ENCODE measurements around the gene CWC27.
A peak's percentile ranks its signal among the peaks of the same experiment; 100 is the strongest.

The CWC27 gene

GRCh38 chr5:64768358-64769312, at the start of gene CWC27, which contains the start of gene SREK1IP1:
Gene CWC27 (plus strand): TSS chr5:64768930. CDS start chr5:64769147, 217 bp downstream.
Gene SREK1IP1 (minus strand): TSS chr5:64768691. CDS start chr5:64768517, 174 bp downstream.
- peak; percentile 88 for DNase-seq

GRCh38 chr5:64722588-64722987, 46.1 kb upstream of the CWC27 start:
- no peak for DNase-seq

- DNase-seq = no peak
Measured at GRCh38 chr5:64727150-64727549, 41.6 kb upstream of the CWC27 start.

GRCh38 chr5:64742411-64742810, 26.3 kb upstream of the CWC27 start:
- no peak for DNase-seq

- no peak for DNase-seq
Measured at GRCh38 chr5:64742821-64743220, 25.9 kb upstream of the CWC27 start.

- no peak for DNase-seq
Measured at GRCh38 chr5:64744914-64745313, 23.8 kb upstream of the CWC27 start.

- no peak for DNase-seq
Measured at GRCh38 chr5:64746446-64746845, 22.3 kb upstream of the CWC27 start.

- no peak for DNase-seq
Measured at GRCh38 chr5:64749385-64749784, 19.3 kb upstream of the CWC27 start.

- DNase-seq = no peak
Measured at GRCh38 chr5:64754066-64754465, 14.7 kb upstream of the CWC27 start.

GRCh38 chr5:64758901-64759300, 9.8 kb upstream of the CWC27 start:
- DNase-seq = no peak

- DNase-seq = no peak
Measured at GRCh38 chr5:64759960-64760660, 8.6 kb upstream of the CWC27 start.

GRCh38 chr5:64763948-64764503, 4.7 kb upstream of the CWC27 start:
- DNase-seq = no peak

GRCh38 chr5:64765804-64766504, 2.8 kb upstream of the CWC27 start:
- peak; percentile 9 for DNase-seq

GRCh38 chr5:64766941-64767340, 1.8 kb upstream of the CWC27 start:
- DNase-seq = no peak

- no peak for DNase-seq
Measured at GRCh38 chr5:64767959-64768357, 772 bp upstream of the CWC27 start.

GRCh38 chr5:64769855-64770254, 1.1 kb downstream of the CWC27 start:
- no peak for DNase-seq

- no peak for DNase-seq
Measured at GRCh38 chr5:64771736-64772135, 3.0 kb downstream of the CWC27 start.

GRCh38 chr5:64773533-64773932, 4.8 kb downstream of the CWC27 start:
- no peak for DNase-seq

- DNase-seq = no peak
Measured at GRCh38 chr5:64775291-64775690, 6.6 kb downstream of the CWC27 start.

GRCh38 chr5:64784451-64785025, 15.8 kb downstream of the CWC27 start:
- peak; percentile 76 for DNase-seq

GRCh38 chr5:64786372-64786771, 17.6 kb downstream of the CWC27 start:
- DNase-seq = no peak

GRCh38 chr5:64788156-64788555, 19.4 kb downstream of the CWC27 start:
- no peak for DNase-seq

GRCh38 chr5:64789457-64789856, 20.7 kb downstream of the CWC27 start:
- DNase-seq = no peak

Measured in CD4-positive, alpha-beta T cell treated with Interleukin-21 for 1 hour (primary cell).